Measurements from ENCODE around the gene RAB36. TPM values are rescaled to one million over a fixed set of nuclear protein-coding genes. Genes with fewer than 3 reads are reported as not detected.

Gene RAB36
- total RNA-seq, 1 experiment from 2014 or later: 1.4 TPM

DNA sequence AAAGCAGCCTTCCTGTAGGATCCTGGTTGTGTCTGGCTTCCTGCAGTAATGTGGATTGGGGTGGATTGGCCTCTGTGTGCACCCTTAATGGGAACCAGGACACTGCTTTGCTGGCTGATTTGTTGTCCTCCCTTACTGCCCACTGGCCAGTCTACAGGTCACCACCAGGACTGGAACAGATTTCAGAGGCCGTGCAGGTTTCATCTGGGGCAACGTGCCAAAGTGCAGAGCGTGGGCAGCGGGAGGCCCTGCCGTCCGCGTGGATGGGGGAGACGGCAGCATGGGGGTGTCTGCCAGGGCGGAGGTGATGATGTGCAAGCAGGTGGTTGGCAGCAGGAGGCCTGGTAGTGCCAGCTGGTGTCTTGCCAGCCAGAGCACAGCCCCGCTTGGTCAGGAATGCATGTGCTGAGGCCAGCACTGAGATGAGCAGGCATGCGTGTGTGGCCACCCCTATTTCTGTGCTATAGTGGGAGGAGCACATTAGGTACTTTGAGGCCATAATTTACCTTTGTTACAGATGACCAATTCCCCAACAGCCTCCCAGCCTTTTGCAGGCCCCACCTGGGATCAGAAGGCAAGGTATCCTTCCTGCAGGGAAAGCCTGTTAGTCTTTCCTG is 59.4 kb downstream of the RAB36 start:
- no peak overlapping the region for H2BK120ac ChIP-seq (ENCODE audit: low read depth, low read length, poor library complexity, severe bottlenecking)
- H4K8ac ChIP-seq (replicated peaks; ENCODE audit: insufficient read length, low read depth, low read length): no peak overlapping the region
- no peak overlapping the region for H3K56ac ChIP-seq (ENCODE audit: insufficient read length, low read depth, low read length)
- H4K5ac ChIP-seq (ENCODE audit: insufficient read length, low read depth, low read length): no peak overlapping the region
- no peak overlapping the region for H2BK5ac ChIP-seq (ENCODE audit: insufficient read length, low read length)
- DNase-seq: no peak
- no peak overlapping the region for H2BK12ac ChIP-seq (ENCODE audit: insufficient read length, low read depth, low read length)
- no CpG with 5 or more reads among the region's 11 CpGs for WGBS (ENCODE audit: extremely low coverage, insufficient read length, low lambda C conversion rate)
- no peak overlapping the region for H3K27ac ChIP-seq (ENCODE audit: insufficient read length, low read depth, low read length)
- no peak overlapping the region for H2AFZ ChIP-seq (ENCODE audit: low read length)
- Mint-ChIP-seq H3K36me3 (ENCODE audit: insufficient read depth in 1 of 3, low read depth in 3 of 3) (peaks cover 19 to 35% (median 35%) of the 10 kb centered on the region in 3 experiments), H3K4me3 (no peak overlapping the region), H3K9me3 (no peaks in the 10 kb centered on the region), H3K27me3 (ENCODE audit: low read depth) (no peaks in the 10 kb centered on the region), H3K4me1 (peaks cover 31 to 40% of the 10 kb centered on the region in 2 experiments), H3K27ac (peak overlapping the region; percentile 83 to 95 (median 86); a peak in 5 of 7 replicates)
- H3K27me3 ChIP-seq (ENCODE audit: insufficient read depth, low read length): no peaks in the 10 kb centered on the region
- no peak overlapping the region for H2BK15ac ChIP-seq (ENCODE audit: low read depth, low read length)
- no peak overlapping the region for H3K14ac ChIP-seq (ENCODE audit: insufficient read depth, low read length)
- H3T11ph ChIP-seq (ENCODE audit: low read length): no peak overlapping the region
- no peaks in the 10 kb centered on the region for H3K79me1 ChIP-seq (ENCODE audit: insufficient read depth, low read depth, low read length, poor library complexity, severe bottlenecking)
- H3K18ac ChIP-seq (ENCODE audit: insufficient read length, low read depth, low read length): no peak overlapping the region
- H3K23me2 ChIP-seq (ENCODE audit: insufficient read length, low read depth, low read length, poor library complexity, severe bottlenecking): no peaks in the 10 kb centered on the region
- no peak overlapping the region for H4K91ac ChIP-seq (ENCODE audit: insufficient read length, low read depth, low read length)
- H3K79me2 ChIP-seq (ENCODE audit: insufficient read depth, low read length): peaks cover 30% of the 10 kb centered on the region; the same call in 1 of the 2 replicates
- H3K4ac ChIP-seq (ENCODE audit: low read depth, low read length): no peak overlapping the region
- no peak overlapping the region for H3K9ac ChIP-seq (ENCODE audit: extremely low read depth, insufficient read length, low read length)
- peaks cover 2% of the 10 kb centered on the region; the same call in 1 of the 2 replicates for H3K4me1 ChIP-seq (ENCODE audit: insufficient read depth, low read length)
- no peaks in the 10 kb centered on the region for H3K9me3 ChIP-seq (ENCODE audit: control insufficient read depth, low read depth, low read length)
- H2AK5ac ChIP-seq (ENCODE audit: insufficient read length, low read length): no peak overlapping the region
- no peak overlapping the region for H3K4me2 ChIP-seq (ENCODE audit: insufficient read depth, insufficient read length, low read length)
- H3K23ac ChIP-seq (ENCODE audit: insufficient read length, low read depth, low read length): no peak overlapping the region
- no peaks in the 10 kb centered on the region for H4K20me1 ChIP-seq (ENCODE audit: control insufficient read depth, insufficient read depth, insufficient read length)
- H2BK20ac ChIP-seq (ENCODE audit: low read depth, low read length, poor library complexity, severe bottlenecking): no peak overlapping the region
- TF ChIP-seq, protein P1, sequence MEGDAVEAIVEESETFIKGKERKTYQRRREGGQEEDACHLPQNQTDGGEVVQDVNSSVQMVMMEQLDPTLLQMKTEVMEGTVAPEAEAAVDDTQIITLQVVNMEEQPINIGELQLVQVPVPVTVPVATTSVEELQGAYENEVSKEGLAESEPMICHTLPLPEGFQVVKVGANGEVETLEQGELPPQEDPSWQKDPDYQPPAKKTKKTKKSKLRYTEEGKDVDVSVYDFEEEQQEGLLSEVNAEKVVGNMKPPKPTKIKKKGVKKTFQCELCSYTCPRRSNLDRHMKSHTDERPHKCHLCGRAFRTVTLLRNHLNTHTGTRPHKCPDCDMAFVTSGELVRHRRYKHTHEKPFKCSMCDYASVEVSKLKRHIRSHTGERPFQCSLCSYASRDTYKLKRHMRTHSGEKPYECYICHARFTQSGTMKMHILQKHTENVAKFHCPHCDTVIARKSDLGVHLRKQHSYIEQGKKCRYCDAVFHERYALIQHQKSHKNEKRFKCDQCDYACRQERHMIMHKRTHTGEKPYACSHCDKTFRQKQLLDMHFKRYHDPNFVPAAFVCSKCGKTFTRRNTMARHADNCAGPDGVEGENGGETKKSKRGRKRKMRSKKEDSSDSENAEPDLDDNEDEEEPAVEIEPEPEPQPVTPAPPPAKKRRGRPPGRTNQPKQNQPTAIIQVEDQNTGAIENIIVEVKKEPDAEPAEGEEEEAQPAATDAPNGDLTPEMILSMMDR (conservative IDR thresholded peaks at IDR 0.05): no peak
